ENCODE measurements around the gene AEBP1.
A peak's percentile ranks its signal among the peaks of the same experiment; 100 is the strongest.

AEBP1 gene

GRCh38 chr7:44143646-44144250, 39.6 kb downstream of the AEBP1 start:
- DNase-seq (ENCODE audit: low spot score) = no peak

- DNase-seq (ENCODE audit: low spot score) = no peak
Observed at GRCh38 chr7:44144426-44144967, 40.4 kb downstream of the AEBP1 start.

- no peak for DNase-seq (ENCODE audit: low spot score)
Observed at GRCh38 chr7:44144968-44145478, 40.9 kb downstream of the AEBP1 start.

- no peak for DNase-seq (ENCODE audit: low spot score)
Observed at GRCh38 chr7:44145479-44145968, 41.4 kb downstream of the AEBP1 start.

GRCh38 chr7:44145969-44146911, 42.1 kb downstream of the AEBP1 start:
- peak; percentile 93 for DNase-seq (ENCODE audit: low spot score)

GRCh38 chr7:44147026-44147991, 43.2 kb downstream of the AEBP1 start:
- DNase-seq (ENCODE audit: low spot score) = no peak

GRCh38 chr7:44148166-44148565, 44.0 kb downstream of the AEBP1 start:
- DNase-seq (ENCODE audit: low spot score) = no peak

- DNase-seq (ENCODE audit: low spot score) = no peak
Observed at GRCh38 chr7:44148961-44149536, 44.9 kb downstream of the AEBP1 start.

- no peak for DNase-seq (ENCODE audit: low spot score)
Observed at GRCh38 chr7:44149571-44150465, 45.7 kb downstream of the AEBP1 start.

- no peak for DNase-seq (ENCODE audit: low spot score)
Observed at GRCh38 chr7:44150466-44150832, 46.3 kb downstream of the AEBP1 start.

- DNase-seq (ENCODE audit: low spot score) = no peak
Observed at GRCh38 chr7:44150966-44151941, 47.1 kb downstream of the AEBP1 start.

- DNase-seq (ENCODE audit: low spot score) = no peak
Observed at GRCh38 chr7:44151956-44152355, 47.8 kb downstream of the AEBP1 start.

- no peak for DNase-seq (ENCODE audit: low spot score)
Observed at GRCh38 chr7:44152971-44153947, 49.1 kb downstream of the AEBP1 start.

- DNase-seq (ENCODE audit: low spot score) = no peak
Observed at GRCh38 chr7:44153948-44154335, 49.8 kb downstream of the AEBP1 start.

GRCh38 chr7:44154703-44155102, 50.6 kb downstream of the AEBP1 start:
- DNase-seq (ENCODE audit: low spot score) = no peak

- DNase-seq (ENCODE audit: low spot score) = no peak
Observed at GRCh38 chr7:44155191-44156185, 51.3 kb downstream of the AEBP1 start.
